Colonic mucosa (tissue), 4 donors: Measurements from ENCODE around the gene GPAT3. TPM values are rescaled to one million over a fixed set of nuclear protein-coding genes. Genes with fewer than 3 reads are reported as not detected.
"Not testable (repeated sequence)": the region's sequence is repeated elsewhere in the genome, so short reads cannot be mapped to it uniquely, and the experiment has no call there.

Experiments
- DNase-seq: peaks from one replicate; pipeline ENCODE4 v3.0.0-alpha.2; 2020
- H3K27ac ChIP-seq: fragments of 200-600 bp; one replicate; pipeline ENCODE4 v1.8.0; 2021
- H3K27me3 ChIP-seq: fragments of 200-600 bp; one replicate; pipeline ENCODE4 v1.8.0; 2021
- H3K36me3 ChIP-seq: fragments of 200-600 bp; one replicate; pipeline ENCODE4 v1.8.0; 2021
- H3K4me1 ChIP-seq: fragments of 200-600 bp; one replicate; pipeline ENCODE4 v1.8.0; 2021; ENCODE audit warnings: mild to moderate bottlenecking
- H3K4me3 ChIP-seq: fragments of 200-600 bp; one replicate; pipeline ENCODE4 v1.8.0; 2021
- H3K9ac ChIP-seq, 2 donors: one replicate each; pipeline ENCODE4 v1.7.0; 2013; ENCODE audit warnings: control low read depth in 2 of 2, low read depth in 2 of 2, low read length in 2 of 2
- H3K9me3 ChIP-seq: fragments of 200-600 bp; one replicate; pipeline ENCODE4 v1.8.0; 2021
- CTCF ChIP-seq: fragments of 200-600 bp; IDR thresholded peaks from one replicate; pipeline ENCODE4 v1.8.0; 2022; ENCODE audit warnings: antibody characterized with exemption, mild to moderate bottlenecking
- intact Hi-C: fragments of 100-400 bp; cut with DNase I; formaldehyde crosslinking; loops from one replicate; pipeline ENCODE4 v1.14.1; 2022
- total RNA-seq, 2 donors: library from RNA; stranded (reverse); fragmentation: NEBNext Ultra II Directional in 1 of 2; extraction: Animal tissue kit (Norgen Biotek cat#: 25700) in 1 of 2; gene quantifications; one replicate each; pipeline ENCODE4 v1.2.1, GENCODE V29; 2021
- donor health status: healthy.
- donor health status: DM: no; HTN: no; CAD: no.
- donor health status: DM: no; HTN: no; CAD: no.

GPAT3 gene
- total RNA-seq, 2 donors from 2014 or later: 23.5 to 24.3 TPM

- H3K9ac ChIP-seq: no peak overlapping the region
- H3K4me1 ChIP-seq: no peaks in the 10 kb centered on the region
- H3K27me3 ChIP-seq: no peaks in the 10 kb centered on the region
- intact Hi-C loops: no loop called here
- no peak overlapping the region for H3K4me3 ChIP-seq
- no peaks in the 10 kb centered on the region for H3K36me3 ChIP-seq
- no peaks in the 10 kb centered on the region for H3K9me3 ChIP-seq
- H3K27ac ChIP-seq: peak overlapping the region; percentile 24
- DNase-seq: no peak
- TF ChIP-seq CTCF: no peak
Observed at GRCh38 chr4:83574247-83574646, 38.3 kb downstream of the GPAT3 start.

DNA sequence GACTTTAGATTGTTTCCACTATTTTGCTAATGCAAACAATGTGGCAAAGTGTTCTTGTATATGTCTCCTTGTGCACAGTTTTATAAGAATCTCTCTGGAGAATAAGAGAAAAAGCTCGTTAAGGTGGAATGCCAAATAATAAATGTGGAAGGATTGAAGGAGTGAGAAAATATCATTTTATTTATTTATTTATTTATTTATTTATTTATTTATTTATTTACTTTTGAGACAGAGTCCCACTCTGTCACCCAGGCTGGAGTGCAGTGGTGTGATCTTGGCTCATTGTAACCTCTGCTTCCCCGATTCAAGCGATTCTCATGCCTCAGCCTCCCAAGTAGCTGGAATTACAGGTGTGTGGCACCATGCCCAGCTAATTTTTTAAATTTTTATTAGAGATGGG is 40.3 kb downstream of the GPAT3 start:
- H3K9ac ChIP-seq, DNase-seq, H3K27me3 ChIP-seq, H3K4me3 ChIP-seq, H3K9me3 ChIP-seq, H3K4me1 ChIP-seq, H3K36me3 ChIP-seq, intact Hi-C loops, H3K27ac ChIP-seq: not testable (repeated sequence)

GRCh38 chr4:83581411-83582288 is 45.7 kb downstream of the GPAT3 start:
- Histone ChIP-seq H3K27me3 (no peaks in the 10 kb centered on the region), H3K4me1 (peaks cover 6% of the 10 kb centered on the region), H3K4me3 (no peak overlapping the region), H3K9ac (no peak overlapping the region), H3K27ac (peak overlapping the region; percentile 24), H3K9me3 (no peaks in the 10 kb centered on the region), H3K36me3 (no peaks in the 10 kb centered on the region)
- DNase-seq: no peak
- TF ChIP-seq CTCF: no peak
- intact Hi-C loops: loop anchor here (5.0 kb wide), 1 partner anchor 44 kb away; the partner anchor contains the start of gene GPAT3

- no peaks in the 10 kb centered on the region for H3K27me3 ChIP-seq
- no peak overlapping the region for H3K4me3 ChIP-seq
- no peak for TF ChIP-seq CTCF
- H3K9me3 ChIP-seq: no peaks in the 10 kb centered on the region
- H3K36me3 ChIP-seq: no peaks in the 10 kb centered on the region
- peak overlapping the region; percentile 24 for H3K27ac ChIP-seq
- peaks cover 6% of the 10 kb centered on the region for H3K4me1 ChIP-seq
- no peak overlapping the region for H3K9ac ChIP-seq
- peak; percentile 81 for DNase-seq
- intact Hi-C loops: loop anchor here (5.0 kb wide), 1 partner anchor 45 kb away; the partner anchor contains the start of gene GPAT3
Observed at GRCh38 chr4:83582289-83582785, 46.4 kb downstream of the GPAT3 start.

GRCh38 chr4:83585982-83586508 is 50.1 kb downstream of the GPAT3 start:
- TF ChIP-seq CTCF: no peak
- Histone ChIP-seq H3K27me3 (no peaks in the 10 kb centered on the region), H3K27ac (no peak overlapping the region), H3K4me3 (no peak overlapping the region), H3K9me3 (no peaks in the 10 kb centered on the region), H3K9ac (no peak overlapping the region), H3K4me1 (peaks cover 6% of the 10 kb centered on the region), H3K36me3 (no peaks in the 10 kb centered on the region)
- no peak for DNase-seq
- intact Hi-C loops: no loop called here

- TF ChIP-seq CTCF: no peak
- Histone ChIP-seq H3K27ac (no peak overlapping the region), H3K4me3 (no peak overlapping the region), H3K9me3 (no peaks in the 10 kb centered on the region), H3K9ac (no peak overlapping the region), H3K36me3 (no peaks in the 10 kb centered on the region), H3K27me3 (no peaks in the 10 kb centered on the region), H3K4me1 (no peaks in the 10 kb centered on the region)
- intact Hi-C loops: no loop called here
- no peak for DNase-seq
Observed at GRCh38 chr4:83589279-83589678, 53.4 kb downstream of the GPAT3 start.
